K562 (cell line): ENCODE results near the gene CLCN6. TPM values are rescaled to one million over a fixed set of nuclear protein-coding genes. Genes with fewer than 3 reads are reported as not detected.

Experiments used
- ATAC-seq: fragments of 200-7000 bp; cut with Tn5 transposase; 3 replicates; pipeline ENCODE4 v1.9.1; 2020; ENCODE audit warnings: moderate library complexity
- BruUV-seq: library from RNA; stranded (reverse); fragments of 400-500 nt; replicated peaks from 2 replicates; lab custom pipeline; 2021; lab: Mats Ljungman, UMichigan
- CTCF ChIA-PET: fragments of 300-600 bp; formaldehyde crosslinking; extraction: SDS; loops from one replicate; lab custom pipeline; 2021; ENCODE audit warnings: low intra/inter-chr PET ratio; lab: Yijun Ruan, JAX
- POLR2A ChIA-PET: fragments of 300-600, 350-650 bp; sonication (Branson Sonifier 250); formaldehyde crosslinking; extraction: SDS; loops from one replicate; lab custom pipeline; 2021; ENCODE audit warnings: antibody characterized with exemption, inconsistent platforms; lab: Yijun Ruan, JAX
- DNase-seq, 4 experiments: peaks; one replicate each; pipeline versions ENCODE4 v3.0.0 to v3.0.0-alpha.2; 2011 to 2018; ENCODE audit warnings: low spot score in 3 of 4, mixed read lengths in 3 of 4; ENCODE audit errors: extremely low read depth in 1 of 4
- FAIRE-seq: peaks from 2 replicates; lab custom pipeline; 2011; peaks lifted over from hg19 to GRCh38; lab: Jason Lieb, UNC
- H2AFZ ChIP-seq: 2 replicates; pipeline ENCODE4 v1.6.0; 2011; ENCODE audit warnings: low read depth, low read length, control low read depth, inconsistent platforms
- H3K27ac ChIP-seq: fragments of 200-600 bp; 3 replicates; pipeline ENCODE4 v1.8.0; 2011; ENCODE audit warnings: low read depth, mild to moderate bottlenecking, control low read depth, inconsistent platforms, low read length, moderate library complexity, mixed read lengths; ENCODE audit errors: extremely low read depth
- H3K27me3 ChIP-seq, 2 experiments: fragments of 300-600 bp in 1 of 2; 2 replicates in 1 of 2; 3 replicates in 1 of 2; pipeline versions ENCODE4 v1.6.0 to v1.8.0; 2011; ENCODE audit warnings: inconsistent platforms in 2 of 2, low read length in 2 of 2, mild to moderate bottlenecking in 1 of 2, mixed read lengths in 1 of 2, moderate library complexity in 1 of 2; ENCODE audit not compliant: control insufficient read depth in 2 of 2, insufficient read depth in 2 of 2
- H3K36me3 ChIP-seq: fragments of 300-600 bp; 3 replicates; pipeline ENCODE4 v1.8.0; 2011; ENCODE audit warnings: mild to moderate bottlenecking, low read length, inconsistent platforms; ENCODE audit not compliant: control insufficient read depth, insufficient read depth
- H3K4me1 ChIP-seq, 2 experiments: fragments of 200-600 bp in 1 of 2; replicated peaks in 1 of 2; 2 replicates in 1 of 2; 3 replicates in 1 of 2; pipeline versions ENCODE4 v1.5.1 to v1.8.0; 2011; ENCODE audit warnings: inconsistent platforms in 2 of 2, low read length in 2 of 2, mild to moderate bottlenecking in 1 of 2, mixed read lengths in 1 of 2, moderate library complexity in 1 of 2; ENCODE audit not compliant: control insufficient read depth in 2 of 2, insufficient read depth in 2 of 2
- H3K4me2 ChIP-seq: 2 replicates; pipeline ENCODE4 v1.6.1; 2011; ENCODE audit warnings: low read length, control low read depth, inconsistent platforms, mixed read lengths; ENCODE audit not compliant: insufficient read depth
- H3K4me3 ChIP-seq: fragments of 200-600 bp; sonication (generic), shearing (Covaris generic); 2 replicates; pipeline ENCODE4 v1.5.1; 2016; ENCODE audit warnings: control low read depth, inconsistent platforms
- H3K79me2 ChIP-seq: fragments of 200-600 bp; 3 replicates; pipeline ENCODE4 v1.8.0; 2011; ENCODE audit warnings: low read length, inconsistent platforms; ENCODE audit not compliant: control insufficient read depth, insufficient read depth
- H3K9ac ChIP-seq, 2 experiments: 2 replicates each; pipeline versions ENCODE4 v1.6.0 to v1.6.1; 2011; ENCODE audit warnings: low read depth in 2 of 2, low read length in 2 of 2, control low read depth in 1 of 2, inconsistent platforms in 1 of 2, mild to moderate bottlenecking in 1 of 2, mixed read lengths in 1 of 2; ENCODE audit not compliant: insufficient read depth in 1 of 2
- H3K9me1 ChIP-seq: one replicate; pipeline ENCODE4 v1.6.0; 2011; ENCODE audit warnings: inconsistent platforms, mild to moderate bottlenecking, low read length, moderate library complexity; ENCODE audit not compliant: control insufficient read depth, insufficient read depth
- H3K9me3 ChIP-seq: replicated peaks from 2 replicates; pipeline ENCODE4 v1.5.1; 2011; ENCODE audit warnings: low read depth, low read length, inconsistent platforms; ENCODE audit not compliant: control insufficient read depth, insufficient read depth
- H4K20me1 ChIP-seq: replicated peaks from 2 replicates; pipeline ENCODE4 v1.6.1; 2011; ENCODE audit warnings: low read length, inconsistent platforms, mixed read lengths; ENCODE audit not compliant: control insufficient read depth, insufficient read depth
- AFF4 ChIP-seq: sonication (generic); formaldehyde crosslinking; IDR thresholded peaks from 2 replicates; pipeline ENCODE4 v1.8.0; 2023; ENCODE audit warnings: mild to moderate bottlenecking, missing genetic modification reagents
- CHD2 ChIP-seq: IDR thresholded peaks from 2 replicates; pipeline ENCODE4 v1.6.1; 2011; ENCODE audit warnings: low read depth, low read length
- CREBBP ChIP-seq: IDR thresholded peaks from one replicate; pipeline ENCODE4 v1.6.1; 2012; ENCODE audit warnings: low read depth, mild to moderate bottlenecking, control low read depth, inconsistent platforms, low read length
- EWSR1 ChIP-seq: fragments of 450-650 bp; IDR thresholded peaks from 2 replicates; pipeline ENCODE4 v1.6.1; 2018; ENCODE audit warnings: borderline replicate concordance, mild to moderate bottlenecking, low read depth, moderate library complexity; ENCODE audit not compliant: partially characterized antibody
- HDAC1 ChIP-seq, 2 experiments: fragments of 450-650 bp; IDR thresholded peaks; 2 replicates each; pipeline ENCODE4 v1.6.1; 2016 to 2017; ENCODE audit warnings: inconsistent platforms in 1 of 2, mild to moderate bottlenecking in 1 of 2, moderate library complexity in 1 of 2
- IRF2 ChIP-seq: sonication (generic); formaldehyde crosslinking; IDR thresholded peaks from 2 replicates; pipeline ENCODE4 v1.8.1; 2022; ENCODE audit warnings: mild to moderate bottlenecking, missing genetic modification reagents
- KLF1 ChIP-seq: fragments of 450-650 bp; IDR thresholded peaks from 2 replicates; pipeline ENCODE4 v1.6.1; 2016; ENCODE audit warnings: missing genetic modification characterization, missing compliant biosample characterization
- MYNN ChIP-seq, 2 experiments: sonication (generic); formaldehyde crosslinking in 1 of 2; IDR thresholded peaks; 2 replicates each; pipeline versions ENCODE4 v1.5.0 to v1.6.1; 2016 to 2020; ENCODE audit warnings: antibody characterized with exemption in 1 of 2, missing genetic modification reagents in 1 of 2
- PCBP2 ChIP-seq: fragments of 200-400 bp; formaldehyde crosslinking; IDR thresholded peaks from 2 replicates; pipeline ENCODE4 v1.6.1; 2018; ENCODE audit warnings: low read length, low read depth, mild to moderate bottlenecking, moderate library complexity; ENCODE audit not compliant: poor library complexity, severe bottlenecking
- POLR2G ChIP-seq: fragments of 200-400 bp; formaldehyde crosslinking; IDR thresholded peaks from 2 replicates; pipeline ENCODE4 v1.6.1; 2017; ENCODE audit warnings: low read depth, mild to moderate bottlenecking, antibody characterized with exemption, low read length, moderate library complexity
- PRMT5 ChIP-seq: sonication (generic); formaldehyde crosslinking; IDR thresholded peaks from 2 replicates; pipeline ENCODE4 v1.5.0; 2020; ENCODE audit warnings: missing genetic modification reagents
- RAD51 ChIP-seq: fragments of 450-650 bp; IDR thresholded peaks from 2 replicates; pipeline ENCODE4 v1.7.1; 2016; ENCODE audit warnings: low read depth, mild to moderate bottlenecking, borderline replicate concordance
- RBFOX2 ChIP-seq: fragments of 200-400 bp; formaldehyde crosslinking; IDR thresholded peaks from 2 replicates; pipeline ENCODE4 v1.6.1; 2017; ENCODE audit warnings: low read depth, mild to moderate bottlenecking, low read length, moderate library complexity
- RBM34 ChIP-seq: fragments of 200-400 bp; formaldehyde crosslinking; IDR thresholded peaks from 2 replicates; pipeline ENCODE4 v1.6.1; 2018; ENCODE audit warnings: low read length, borderline replicate concordance; ENCODE audit not compliant: insufficient read depth
- SRF ChIP-seq, 2 experiments: fragments of 250-450, 450-650 bp in 1 of 2; sonication (Bioruptor Pico) in 1 of 2; sonication (generic) in 1 of 2; formaldehyde crosslinking; IDR thresholded peaks; 2 replicates each; pipeline versions ENCODE4 v1.5.0 to v1.5.1; 2020 to 2022; ENCODE audit warnings: mild to moderate bottlenecking in 1 of 2, missing genetic modification reagents in 1 of 2
- ZNF561 ChIP-seq: fragments of 450-650 bp; formaldehyde crosslinking; conservative IDR thresholded peaks from 2 replicates; pipeline ENCODE4 v1.4.0; 2020; ENCODE audit warnings: mild to moderate bottlenecking, moderate library complexity
- ZNF785 ChIP-seq: fragments of 250-450 bp; sonication (Bioruptor Pico); IDR thresholded peaks from 2 replicates; pipeline ENCODE4 v1.4.0; 2020; ENCODE audit warnings: mild to moderate bottlenecking
- WGBS: fragments of 100-300 bp; shearing (Covaris generic); methylation state at CpG from one replicate; pipeline ENCODE4 v1.1.6; 2016; ENCODE audit warnings: low coverage, mixed read lengths; ENCODE audit not compliant: insufficient coverage; ENCODE audit errors: missing lambda C conversion rate; 5-methylcytosine and 5-hydroxymethylcytosine counted together
- in situ Hi-C: fragments of 300-500 bp; cut with MboI; formaldehyde crosslinking; loops from 4 replicates; pipeline ENCODE4 v1.15.0; 2018; ENCODE audit warnings: inconsistent platforms, mixed read lengths
- intact Hi-C: fragments of 100-400 bp; cut with micrococcal nuclease; formaldehyde crosslinking; loops from 2 replicates; pipeline ENCODE4 v1.14.2; 2022
- polyA plus RNA-seq, 8 experiments: library from polyadenylated mRNA; depleted of rRNA in 4 of 8; stranded (reverse) in 5 of 8; unstranded in 3 of 8; fragments of >200 nt; fragmentation: Nextera tagmentation in 2 of 8; fragmentation: Illumina TruSeq in 1 of 8; extraction: Ambion mirVana in 2 of 8; extraction: Trizol in 1 of 8; gene quantifications; 2 replicates each; pipeline versions ENCODE4 v1.2.1 to v1.2.3, GENCODE V29; 2011 to 2014; ENCODE audit warnings: inconsistent platforms in 1 of 8, missing spikeins in 1 of 8
- total RNA-seq, 7 experiments: library from RNA; depleted of rRNA in 6 of 7; stranded (reverse); fragments of >200 nt in 6 of 7; fragmentation: Illumina TruSeq in 2 of 7; extraction: Trizol in 2 of 7; gene quantifications; 2 replicates each; pipeline versions ENCODE4 v1.2.1 to v1.2.3, GENCODE V29; 2011 to 2021; ENCODE audit warnings: low replicate concordance in 1 of 7

Gene CLCN6
- total and polyA plus RNA-seq, 9 of the 15 experiments (the other 6 are each of a cell fraction or from before 2014, with no cell fraction given), result 2.0 to 21.8 (median 13.6) TPM

DNA sequence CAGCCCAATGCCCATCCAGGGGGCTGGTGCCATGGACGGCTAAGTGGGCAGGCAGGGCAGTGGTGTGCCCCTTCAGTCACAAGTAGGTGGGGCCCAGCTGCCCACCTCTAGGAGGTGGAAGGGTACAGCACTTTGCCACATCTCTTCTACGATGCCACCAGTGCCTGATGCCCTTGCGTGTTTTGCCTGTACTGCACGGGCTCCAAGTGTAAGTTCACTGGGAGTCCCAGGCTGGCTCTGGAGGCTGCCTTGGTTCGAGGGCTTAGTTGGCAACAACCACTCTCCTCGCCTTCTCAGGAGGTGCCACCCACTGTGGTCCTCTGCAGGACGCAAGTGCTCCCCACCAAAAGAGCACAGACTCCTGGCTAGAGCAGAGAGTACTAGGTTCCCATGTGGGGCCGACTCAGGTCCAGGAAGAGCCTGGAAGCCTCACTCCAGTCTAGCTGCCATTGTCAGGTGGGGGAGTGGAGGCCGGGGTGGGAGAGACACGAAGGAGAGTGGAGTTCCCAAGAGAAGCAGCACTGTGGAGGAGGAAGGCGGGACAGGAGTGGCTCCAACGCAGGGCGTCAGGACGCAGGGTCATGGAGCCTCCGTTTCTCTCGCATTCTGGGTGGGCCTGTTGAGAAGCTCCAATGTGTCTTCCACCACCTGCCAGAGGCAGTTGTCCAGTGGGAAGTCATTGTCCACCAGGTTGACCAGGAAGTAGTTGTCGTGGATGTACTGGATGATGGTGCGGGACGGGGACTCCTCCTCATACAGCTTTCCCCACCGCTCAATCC, 15.7 kb upstream of the CLCN6 start:
- CTCF ChIA-PET, result no interaction called here
- peaks cover 70 to 92% of the 10 kb centered on the region in 2 experiments for H3K4me1 ChIP-seq
- no TSS peak for BruUV-seq
- TF ChIP-seq CHD2 (no peak), IRF2 (no peak), KLF1 (tag) (no peak), PRMT5 (CRISPR knock-in tag) (no peak), CREBBP (no peak), RBM34 (no peak), POLR2G (peak; percentile 61; the same call in 1 of the 2 replicates), HDAC1 (IDR thresholded peaks at IDR 0.05) (no peak), RAD51 (no peak), MYNN (IDR thresholded peaks at IDR 0.05) (no peak), MYNN (CRISPR knock-in tag; IDR thresholded peaks at IDR 0.05) (no peak), SRF (CRISPR knock-in tag; IDR thresholded peaks at IDR 0.05) (0 out of 4 replicates have a peak, but pooled peaks of 1 of the 2 experiments have one; percentile 5), AFF4 (no peak), EWSR1 (no peak), PCBP2 (no peak), ZNF785 (CRISPR knock-in tag) (no peak), ZNF561 (CRISPR knock-in tag) (no peak), RBFOX2 (peak; percentile 49; the same call in 1 of the 2 replicates)

More for the DNA sequence above, 15.7 kb upstream of the CLCN6 start:
- Histone ChIP-seq H3K36me3 (peaks cover 76% of the 10 kb centered on the region), H2AFZ (no peak overlapping the region), H3K9me3 (no peaks in the 10 kb centered on the region), H4K20me1 (no peaks in the 10 kb centered on the region), H3K27me3 (no peaks in the 10 kb centered on the region), H3K9ac (peak overlapping the region; percentile 39 to 85), H3K79me2 (peaks cover 18% of the 10 kb centered on the region; the same call in 2 of the 3 replicates), H3K9me1 (no peaks in the 10 kb centered on the region), H3K4me2 (peak overlapping the region; percentile 42), H3K4me3 (no peak overlapping the region), H3K27ac (peak overlapping the region; percentile 73)
- 77% methylated on average over 20 of the region's 20 CpGs for WGBS
- POLR2A ChIA-PET, result interaction anchor here (0.6 to 10.5 kb wide), 13 partner anchors 12 to 954 kb away, joined by 3 to 107 read pairs (median 4); partner anchors contain the start of gene CLCN6
- FAIRE-seq (no peak), DNase-seq (no peak), ATAC-seq (no peak)
- intact Hi-C loops, result no loop called here
- in situ Hi-C loops, result no loop called here
